Chondrocyte (in vitro differentiated cells): ENCODE measurements around the gene CD247. TPM values are rescaled to one million over a fixed set of nuclear protein-coding genes. Genes with fewer than 3 reads are reported as not detected.

Experiments
- DNase-seq: peaks from one replicate; pipeline ENCODE4 v3.0.0; 2021; ENCODE audit warnings: mixed read lengths, low spot score
- H3K27ac Mint-ChIP-seq: one replicate; pipeline ENCODE4 v1.8.0; 2021; ENCODE audit warnings: mild to moderate bottlenecking, moderate library complexity, mixed read lengths; ENCODE audit not compliant: unreplicated experiment
- H3K27me3 Mint-ChIP-seq: 2 replicates; pipeline ENCODE4 v1.8.0; 2021; ENCODE audit warnings: low read depth, mixed read lengths
- H3K36me3 Mint-ChIP-seq: 2 replicates; pipeline ENCODE4 v1.8.0; 2021; ENCODE audit warnings: low read depth, mixed read lengths
- H3K4me1 Mint-ChIP-seq: 2 replicates; pipeline ENCODE4 v1.8.0; 2021; ENCODE audit warnings: low read depth, mild to moderate bottlenecking, mixed read lengths
- H3K4me3 Mint-ChIP-seq: one replicate; pipeline ENCODE4 v1.8.0; 2021; ENCODE audit warnings: mild to moderate bottlenecking, moderate library complexity, mixed read lengths; ENCODE audit not compliant: unreplicated experiment
- H3K9me3 Mint-ChIP-seq: 2 replicates; pipeline ENCODE4 v1.8.0; 2021; ENCODE audit warnings: low read depth, mixed read lengths
- total RNA-seq: library from RNA; stranded (reverse); gene quantifications from 3 replicates; pipeline ENCODE4 v1.2.1, GENCODE V29; 2021
- TF ChIP-seq, protein P1 (sequence below): fragments of 200-600 bp; sonication (generic); IDR thresholded peaks from 2 replicates; pipeline ENCODE4 v1.5.0; 2021; ENCODE audit warnings: antibody characterized with exemption, mild to moderate bottlenecking, moderate library complexity

Gene CD247
- total RNA-seq, 1 donor from 2014 or later, result not detected

DNA sequence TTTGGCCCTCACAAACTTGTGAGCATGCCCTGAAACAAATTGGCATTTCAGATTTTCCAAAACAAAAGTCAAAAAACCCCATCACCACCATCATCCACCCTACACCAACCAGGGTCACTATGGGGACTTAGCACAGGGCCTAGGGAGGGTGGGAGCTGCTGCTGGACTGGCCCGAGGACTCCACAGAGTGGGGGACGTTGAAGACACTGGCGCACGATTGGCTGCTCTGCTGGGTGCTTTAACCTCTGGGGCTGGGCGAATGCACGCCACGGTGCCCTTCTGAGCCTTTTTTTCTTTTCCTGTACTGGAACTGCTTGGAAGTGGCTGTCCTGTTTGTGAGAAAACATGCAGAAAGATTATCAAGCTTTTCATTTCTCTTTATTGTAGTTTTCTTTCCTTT, 92.8 kb downstream of the CD247 start:
- Mint-ChIP-seq H3K4me1 (no peaks in the 10 kb centered on the region), H3K36me3 (peaks cover 5% of the 10 kb centered on the region), H3K4me3 (no peak overlapping the region)

DNA sequence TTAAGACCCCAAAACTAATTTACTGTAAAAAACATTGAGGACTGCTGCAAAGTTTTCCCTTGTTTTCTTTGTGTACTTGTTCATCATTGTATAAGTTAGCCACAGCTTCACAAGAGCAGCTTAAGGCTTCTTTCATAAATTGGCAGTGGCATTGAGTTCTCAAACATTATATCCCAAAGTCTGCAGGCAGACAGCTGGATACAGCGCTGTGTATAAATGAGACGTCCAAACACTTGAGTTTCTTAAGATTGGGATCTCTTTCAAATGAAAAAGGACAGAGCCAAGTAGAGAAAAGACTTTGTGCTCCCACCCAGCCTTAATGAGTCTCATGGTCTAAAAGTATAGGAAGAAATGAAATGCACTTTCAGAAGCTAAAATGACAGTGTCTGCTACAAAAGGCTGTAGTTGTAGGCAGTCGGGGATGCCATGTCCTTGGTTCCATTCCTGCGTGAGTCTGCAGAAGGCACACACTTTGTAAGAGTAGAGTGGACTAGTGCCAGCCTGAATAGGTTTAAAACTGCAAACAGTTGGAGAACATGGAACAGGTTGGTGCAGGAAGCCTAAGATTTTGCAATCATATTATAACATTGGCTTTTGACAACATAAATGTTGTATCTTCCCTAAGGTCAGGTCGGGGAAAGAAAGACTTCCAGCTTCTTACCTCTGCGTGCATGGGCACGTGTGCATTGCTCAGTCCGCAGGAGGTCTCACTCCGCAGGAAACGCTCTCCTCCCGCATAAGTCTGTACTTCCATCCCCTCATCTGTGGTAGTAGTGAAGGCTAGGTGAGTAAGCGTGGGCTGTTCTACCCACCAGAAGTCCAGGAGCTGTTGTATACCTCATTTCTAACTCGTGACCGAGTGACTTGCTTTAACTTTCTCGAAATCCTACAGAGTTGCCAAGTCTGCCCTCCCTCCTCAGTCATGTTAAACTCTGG, 94.4 kb downstream of the CD247 start:
- TF ChIP-seq, protein P1, sequence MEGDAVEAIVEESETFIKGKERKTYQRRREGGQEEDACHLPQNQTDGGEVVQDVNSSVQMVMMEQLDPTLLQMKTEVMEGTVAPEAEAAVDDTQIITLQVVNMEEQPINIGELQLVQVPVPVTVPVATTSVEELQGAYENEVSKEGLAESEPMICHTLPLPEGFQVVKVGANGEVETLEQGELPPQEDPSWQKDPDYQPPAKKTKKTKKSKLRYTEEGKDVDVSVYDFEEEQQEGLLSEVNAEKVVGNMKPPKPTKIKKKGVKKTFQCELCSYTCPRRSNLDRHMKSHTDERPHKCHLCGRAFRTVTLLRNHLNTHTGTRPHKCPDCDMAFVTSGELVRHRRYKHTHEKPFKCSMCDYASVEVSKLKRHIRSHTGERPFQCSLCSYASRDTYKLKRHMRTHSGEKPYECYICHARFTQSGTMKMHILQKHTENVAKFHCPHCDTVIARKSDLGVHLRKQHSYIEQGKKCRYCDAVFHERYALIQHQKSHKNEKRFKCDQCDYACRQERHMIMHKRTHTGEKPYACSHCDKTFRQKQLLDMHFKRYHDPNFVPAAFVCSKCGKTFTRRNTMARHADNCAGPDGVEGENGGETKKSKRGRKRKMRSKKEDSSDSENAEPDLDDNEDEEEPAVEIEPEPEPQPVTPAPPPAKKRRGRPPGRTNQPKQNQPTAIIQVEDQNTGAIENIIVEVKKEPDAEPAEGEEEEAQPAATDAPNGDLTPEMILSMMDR, result no peak
- Mint-ChIP-seq H3K9me3 (no peaks in the 10 kb centered on the region), H3K36me3 (peaks cover 5% of the 10 kb centered on the region), H3K4me1 (no peaks in the 10 kb centered on the region), H3K27me3 (no peaks in the 10 kb centered on the region), H3K27ac (no peak overlapping the region), H3K4me3 (no peak overlapping the region)
- DNase-seq, result no peak

More for the DNA sequence above, 92.8 kb downstream of the CD247 start:
- Mint-ChIP-seq H3K27ac (no peak overlapping the region), H3K27me3 (no peaks in the 10 kb centered on the region), H3K9me3 (no peaks in the 10 kb centered on the region)
- TF ChIP-seq, protein P1, result no peak
- no peak for DNase-seq

DNA sequence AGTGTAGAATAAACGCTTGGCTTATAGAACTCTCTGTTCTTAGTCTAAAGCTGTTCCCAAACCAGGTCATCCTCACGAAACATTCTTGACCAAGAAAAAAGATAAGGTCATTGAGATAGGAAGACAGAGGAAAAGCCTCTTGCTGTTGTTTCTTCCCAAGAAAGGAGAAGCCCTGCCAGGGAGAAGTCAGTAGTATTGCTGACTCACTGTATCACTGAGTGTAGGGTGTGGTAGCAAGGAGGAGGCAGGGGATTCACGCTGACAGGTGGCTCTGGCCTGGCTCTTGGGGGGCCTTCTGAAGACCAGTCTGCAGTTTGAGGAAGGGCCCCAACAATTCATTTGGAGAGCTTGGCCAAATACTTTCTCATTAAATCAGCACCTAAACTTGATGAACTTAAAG, 97.8 kb downstream of the CD247 start:
- no peak overlapping the region for H3K4me3 Mint-ChIP-seq
- TF ChIP-seq, protein P1, result no peak
- H3K36me3 Mint-ChIP-seq, result peaks cover 16% of the 10 kb centered on the region
- no peaks in the 10 kb centered on the region for H3K27me3 Mint-ChIP-seq
- no peak overlapping the region for H3K27ac Mint-ChIP-seq
- H3K4me1 Mint-ChIP-seq, result no peaks in the 10 kb centered on the region
- H3K9me3 Mint-ChIP-seq, result no peaks in the 10 kb centered on the region
- DNase-seq, result no peak

DNA sequence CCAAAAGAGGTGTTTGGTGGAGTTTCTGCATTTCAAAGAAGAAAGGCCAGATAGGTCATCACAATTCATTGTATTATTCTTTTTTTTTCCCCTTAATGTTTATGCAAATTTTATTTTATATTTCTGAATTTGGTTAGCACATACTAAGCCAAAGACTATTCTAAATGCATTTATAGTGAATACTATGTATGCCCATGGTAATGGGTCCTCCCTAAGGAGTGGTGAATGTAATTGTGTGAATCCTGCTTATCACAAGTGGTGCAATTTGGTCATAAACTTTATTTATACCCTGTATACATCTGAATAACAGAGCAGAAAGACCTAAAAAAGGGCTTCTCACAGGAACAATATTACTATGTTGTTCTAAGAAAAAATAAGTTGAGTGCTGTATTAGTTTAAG, 99.1 kb downstream of the CD247 start:
- Mint-ChIP-seq H3K4me1 (no peaks in the 10 kb centered on the region), H3K4me3 (no peak overlapping the region), H3K36me3 (peaks cover 18% of the 10 kb centered on the region), H3K9me3 (no peaks in the 10 kb centered on the region), H3K27ac (no peak overlapping the region), H3K27me3 (no peaks in the 10 kb centered on the region)
- TF ChIP-seq, protein P1, result no peak
- DNase-seq, result no peak

DNA sequence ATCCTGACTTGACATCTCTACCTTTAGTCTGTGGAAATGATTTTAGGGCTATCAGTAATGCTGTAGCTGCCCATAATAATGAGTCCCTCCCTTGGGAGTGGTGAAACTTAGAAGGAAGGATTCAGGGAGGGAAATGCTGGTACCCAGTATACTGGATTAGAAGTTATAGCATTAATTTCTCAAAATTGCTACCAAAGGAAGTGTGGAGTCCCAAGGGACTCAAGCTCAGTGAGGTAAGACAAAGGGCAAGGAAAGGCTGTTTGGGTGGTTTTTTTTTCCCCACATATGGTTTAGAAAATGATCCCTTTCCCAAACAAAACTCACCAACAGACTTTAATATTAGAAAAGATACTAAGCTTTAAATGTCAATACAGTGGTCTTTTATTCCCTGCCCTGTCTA, 99.9 kb downstream of the CD247 start:
- no peak for DNase-seq
- TF ChIP-seq, protein P1, result no peak
- H3K27ac Mint-ChIP-seq, result no peak overlapping the region
- H3K9me3 Mint-ChIP-seq, result no peaks in the 10 kb centered on the region
- H3K4me3 Mint-ChIP-seq, result no peak overlapping the region
- H3K4me1 Mint-ChIP-seq, result no peaks in the 10 kb centered on the region
- H3K36me3 Mint-ChIP-seq, result peaks cover 19% of the 10 kb centered on the region
- no peaks in the 10 kb centered on the region for H3K27me3 Mint-ChIP-seq
